Astrocyte (in vitro differentiated cells and primary cell): ENCODE measurements around the gene ADAMTSL2.

Experiments
- EZH2 ChIP-seq: IDR thresholded peaks from 2 replicates; pipeline ENCODE4 v1.6.1; 2012; ENCODE audit warnings: mild to moderate bottlenecking, low read length, inconsistent platforms; ENCODE audit not compliant: insufficient read depth
- TF ChIP-seq, protein P1 (sequence below): IDR thresholded peaks from 2 replicates; pipeline ENCODE4 v1.5.1; 2011; ENCODE audit warnings: low read depth, mild to moderate bottlenecking, inconsistent platforms, low read length, moderate library complexity; ENCODE audit not compliant: insufficient read depth

DNA sequence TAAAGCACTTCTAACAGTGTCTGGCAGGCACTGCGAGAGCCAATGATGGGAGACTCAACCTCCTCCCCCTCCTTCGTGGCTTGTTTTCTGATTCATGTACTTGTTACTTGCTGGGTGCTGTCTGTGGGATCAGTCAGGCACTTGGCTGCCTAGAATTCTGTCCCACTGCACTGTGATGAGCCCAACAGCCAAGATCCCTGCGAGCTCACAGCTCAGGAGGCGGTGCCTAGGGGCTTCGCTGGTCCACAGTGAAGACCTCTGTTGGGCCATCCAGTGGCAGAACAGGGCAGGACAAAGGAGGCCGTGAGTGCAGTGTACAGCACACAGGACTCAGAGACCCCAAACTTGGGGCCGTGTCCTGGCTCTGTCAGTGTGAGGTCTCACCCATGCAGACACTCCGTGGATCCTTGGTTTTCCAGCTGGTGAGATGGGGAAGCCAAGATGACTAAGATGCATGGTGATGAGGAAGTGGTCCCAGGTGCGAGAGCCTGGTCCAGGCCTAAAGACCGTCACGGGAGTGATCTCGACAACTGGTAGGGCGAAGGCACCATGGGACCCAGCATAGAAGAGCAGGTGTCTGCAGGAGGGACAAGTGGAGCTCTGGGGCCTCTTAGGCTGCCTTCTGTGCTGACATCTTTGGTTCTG, 29.2 kb upstream of the ADAMTSL2 start:
- TF ChIP-seq, protein P1, sequence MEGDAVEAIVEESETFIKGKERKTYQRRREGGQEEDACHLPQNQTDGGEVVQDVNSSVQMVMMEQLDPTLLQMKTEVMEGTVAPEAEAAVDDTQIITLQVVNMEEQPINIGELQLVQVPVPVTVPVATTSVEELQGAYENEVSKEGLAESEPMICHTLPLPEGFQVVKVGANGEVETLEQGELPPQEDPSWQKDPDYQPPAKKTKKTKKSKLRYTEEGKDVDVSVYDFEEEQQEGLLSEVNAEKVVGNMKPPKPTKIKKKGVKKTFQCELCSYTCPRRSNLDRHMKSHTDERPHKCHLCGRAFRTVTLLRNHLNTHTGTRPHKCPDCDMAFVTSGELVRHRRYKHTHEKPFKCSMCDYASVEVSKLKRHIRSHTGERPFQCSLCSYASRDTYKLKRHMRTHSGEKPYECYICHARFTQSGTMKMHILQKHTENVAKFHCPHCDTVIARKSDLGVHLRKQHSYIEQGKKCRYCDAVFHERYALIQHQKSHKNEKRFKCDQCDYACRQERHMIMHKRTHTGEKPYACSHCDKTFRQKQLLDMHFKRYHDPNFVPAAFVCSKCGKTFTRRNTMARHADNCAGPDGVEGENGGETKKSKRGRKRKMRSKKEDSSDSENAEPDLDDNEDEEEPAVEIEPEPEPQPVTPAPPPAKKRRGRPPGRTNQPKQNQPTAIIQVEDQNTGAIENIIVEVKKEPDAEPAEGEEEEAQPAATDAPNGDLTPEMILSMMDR: no peak
- TF ChIP-seq EZH2: no peak
